Neural cell (in vitro differentiated cells): ENCODE data around the gene ACOX3. TPM values are rescaled to one million over a fixed set of nuclear protein-coding genes. Genes with fewer than 3 reads are reported as not detected.

ENCODE experiments used
- H2AFZ ChIP-seq: fragments of 200-600, 300-800 bp; sonication (generic), shearing (Covaris generic); 2 replicates; pipeline ENCODE4 v1.6.0; 2014; ENCODE audit warnings: low read depth, mild to moderate bottlenecking, antibody characterized with exemption, low read length, moderate library complexity
- H3F3A ChIP-seq: fragments of 200-600 bp; shearing (Covaris generic); 2 replicates; pipeline ENCODE4 v1.6.1; 2016; ENCODE audit warnings: mild to moderate bottlenecking, moderate library complexity, mixed read lengths, antibody characterized with exemption, low read length; ENCODE audit not compliant: insufficient read depth, poor library complexity, severe bottlenecking
- H3K27ac ChIP-seq: fragments of 200-600, 300-800 bp; sonication (generic), shearing (Covaris generic); 2 replicates; pipeline ENCODE4 v1.5.1; 2014; ENCODE audit warnings: mild to moderate bottlenecking, low read length, moderate library complexity
- H3K27me3 ChIP-seq: fragments of 300-800, 200-600 bp; sonication (generic), shearing (Covaris generic); 2 replicates; pipeline ENCODE4 v1.6.0; 2014; ENCODE audit warnings: mild to moderate bottlenecking, low read depth, low read length, moderate library complexity; ENCODE audit not compliant: insufficient read depth
- H3K36me3 ChIP-seq: fragments of 300-800, 200-600 bp; sonication (generic), shearing (Covaris generic); 2 replicates; pipeline ENCODE4 v1.5.1; 2014; ENCODE audit warnings: mild to moderate bottlenecking, antibody characterized with exemption, low read length, moderate library complexity; ENCODE audit not compliant: insufficient read depth
- H3K4me2 ChIP-seq: fragments of 300-800, 200-600 bp; sonication (generic), shearing (Covaris generic); 2 replicates; pipeline ENCODE4 v1.6.0; 2014; ENCODE audit warnings: mild to moderate bottlenecking, low read length
- H3K4me3 ChIP-seq: fragments of 300-800, 200-600 bp; sonication (generic), shearing (Covaris generic); 2 replicates; pipeline ENCODE4 v1.5.1; 2014; ENCODE audit warnings: mild to moderate bottlenecking, low read length, moderate library complexity
- H3K79me2 ChIP-seq: fragments of 200-600 bp; shearing (Covaris generic); replicated peaks from 2 replicates; pipeline ENCODE4 v1.6.0; 2014; ENCODE audit warnings: mild to moderate bottlenecking, low read length, moderate library complexity; ENCODE audit not compliant: insufficient read depth
- H3K9ac ChIP-seq: fragments of 300-800, 200-600 bp; sonication (generic), shearing (Covaris generic); 2 replicates; pipeline ENCODE4 v1.6.1; 2016; ENCODE audit warnings: mild to moderate bottlenecking, low read length, mixed read lengths
- H3K9me2 ChIP-seq: fragments of 200-600 bp; shearing (Covaris generic); 2 replicates; pipeline ENCODE4 v1.6.1; 2016; ENCODE audit warnings: mild to moderate bottlenecking, low read length, mixed read lengths; ENCODE audit not compliant: insufficient read depth
- H3K9me3 ChIP-seq: fragments of 200-600, 300-800 bp; sonication (generic), shearing (Covaris generic); 2 replicates; pipeline ENCODE4 v1.6.1; 2016; ENCODE audit warnings: mild to moderate bottlenecking, mixed run types, low read length, moderate library complexity, mixed read lengths
- H4K20me1 ChIP-seq: fragments of 200-600 bp; shearing (Covaris generic); 2 replicates; pipeline ENCODE4 v1.6.1; 2016; ENCODE audit warnings: mild to moderate bottlenecking, mixed run types; ENCODE audit not compliant: insufficient read depth
- CTCF ChIP-seq: fragments of 450-650 bp; IDR thresholded peaks from 2 replicates; pipeline ENCODE4 v1.5.1; 2014; ENCODE audit warnings: antibody characterized with exemption, mild to moderate bottlenecking, moderate library complexity; ENCODE audit not compliant: poor library complexity, severe bottlenecking
- EP300 ChIP-seq: fragments of 450-650 bp; conservative IDR thresholded peaks from 2 replicates; pipeline ENCODE4 v1.6.1; 2014; ENCODE audit warnings: antibody characterized with exemption, mild to moderate bottlenecking, moderate library complexity; ENCODE audit not compliant: poor library complexity, severe bottlenecking
- EZH2 ChIP-seq: fragments of 200-600, 300-800 bp; shearing (Covaris generic), sonication (generic); IDR thresholded peaks from 2 replicates; pipeline ENCODE4 v1.6.1; 2014; ENCODE audit warnings: antibody characterized with exemption, low read length, borderline replicate concordance, mild to moderate bottlenecking; ENCODE audit not compliant: insufficient read depth, poor library complexity, severe bottlenecking
- MXI1 ChIP-seq: fragments of 450-650 bp; conservative IDR thresholded peaks from 2 replicates; pipeline ENCODE4 v1.6.1; 2014; ENCODE audit warnings: antibody characterized with exemption, mild to moderate bottlenecking; ENCODE audit not compliant: poor library complexity, severe bottlenecking
- POLR2AphosphoS5 ChIP-seq: IDR thresholded peaks from 2 replicates; pipeline ENCODE4 v1.6.1; 2012
- RAD21 ChIP-seq: fragments of 450-650 bp; conservative IDR thresholded peaks from 2 replicates; pipeline ENCODE4 v1.6.1; 2014; ENCODE audit warnings: antibody characterized with exemption, mild to moderate bottlenecking, moderate library complexity
- REST ChIP-seq: IDR thresholded peaks from 2 replicates; pipeline ENCODE4 v1.6.1; 2012; ENCODE audit warnings: borderline replicate concordance
- SMC3 ChIP-seq: fragments of 450-650 bp; conservative IDR thresholded peaks from 2 replicates; pipeline ENCODE4 v1.6.1; 2014; ENCODE audit warnings: antibody characterized with exemption, mild to moderate bottlenecking, moderate library complexity; ENCODE audit not compliant: poor library complexity
- TAF1 ChIP-seq: IDR thresholded peaks from 2 replicates; pipeline ENCODE4 v1.6.1; 2012; ENCODE audit warnings: low read depth
- polyA plus RNA-seq: library from polyadenylated mRNA; depleted of rRNA; stranded (reverse); fragments of >200 nt; gene quantifications from 2 replicates; pipeline ENCODE4 v1.2.3, GENCODE V29; 2014

The ACOX3 gene
- polyA plus RNA-seq, 1 donor from 2014 or later = 13.2 TPM

- Histone ChIP-seq H3K9ac (no peak overlapping the region), H3K9me2 (no peaks in the 10 kb centered on the region), H3K79me2 (no peaks in the 10 kb centered on the region), H4K20me1 (no peaks in the 10 kb centered on the region), H3K4me2 (no peak overlapping the region), H3K27ac (no peak overlapping the region), H3F3A (no peaks in the 10 kb centered on the region), H3K27me3 (no peaks in the 10 kb centered on the region), H3K36me3 (no peaks in the 10 kb centered on the region), H2AFZ (no peak overlapping the region), H3K9me3 (no peaks in the 10 kb centered on the region), H3K4me3 (no peak overlapping the region)
- TF ChIP-seq MXI1 (no peak), TAF1 (no peak), CTCF (no peak), POLR2AphosphoS5 (no peak), REST (no peak), RAD21 (no peak), EP300 (no peak), SMC3 (no peak), EZH2 (no peak)
Observed at GRCh38 chr4:8431553-8431952, 9.0 kb downstream of the ACOX3 start.

- Histone ChIP-seq H2AFZ (peak overlapping the region; percentile 60), H3K9ac (peak overlapping the region; percentile 84), H3K9me2 (no peaks in the 10 kb centered on the region), H3K79me2 (no peaks in the 10 kb centered on the region), H3K27ac (peak overlapping the region; percentile 54), H3K4me3 (peak overlapping the region; percentile 95), H3K27me3 (no peaks in the 10 kb centered on the region), H3K4me2 (no peak overlapping the region), H3F3A (no peaks in the 10 kb centered on the region), H4K20me1 (no peaks in the 10 kb centered on the region), H3K36me3 (no peaks in the 10 kb centered on the region), H3K9me3 (no peaks in the 10 kb centered on the region)
- TF ChIP-seq EZH2 (no peak), TAF1 (peak; percentile 40), EP300 (peak; percentile 66), CTCF (peak; percentile 33), POLR2AphosphoS5 (peak; percentile 89), SMC3 (no peak), REST (peak; percentile 63), MXI1 (peak; percentile 99)
Observed at GRCh38 chr4:8428288-8429097, 12.0 kb downstream of the ACOX3 start.
